OCI-LY7 (cell line): Measurements from ENCODE around the gene ZMYND19. TPM values are rescaled to one million over a fixed set of nuclear protein-coding genes. Genes with fewer than 3 reads are reported as not detected.
"Not testable (repeated sequence)": the region's sequence is repeated elsewhere in the genome, so short reads cannot be mapped to it uniquely, and the experiment has no call there.

ENCODE experiments used
- BruUV-seq: library from RNA; stranded (reverse); fragments of 400-500 nt; replicated peaks from 2 replicates; lab custom pipeline; 2021; lab: Mats Ljungman, UMichigan
- CTCF ChIA-PET: fragments of 300-600 bp; sonication (Branson Sonifier 250); formaldehyde crosslinking; loops from one replicate; lab custom pipeline; 2022; ENCODE audit warnings: antibody characterized with exemption; ENCODE audit not compliant: unreplicated experiment; lab: Charles Lee
- POLR2A ChIA-PET: fragments of 300-600 bp; sonication (Branson Sonifier 250); formaldehyde crosslinking; loops from one replicate; lab custom pipeline; 2022; ENCODE audit warnings: antibody characterized with exemption; lab: Charles Lee
- DNase-seq: peaks from one replicate; pipeline ENCODE4 v3.0.0-alpha.2; 2015; ENCODE audit warnings: low spot score
- H2AFZ ChIP-seq: fragments of 200-600 bp; sonication (generic), shearing (Covaris generic); 2 replicates; pipeline ENCODE4 v1.6.1; 2014; ENCODE audit warnings: mild to moderate bottlenecking, antibody characterized with exemption, low read length, moderate library complexity
- H3K27ac ChIP-seq: fragments of 200-600 bp; sonication (generic); 2 replicates; pipeline ENCODE4 v1.5.1; 2014; ENCODE audit warnings: mixed run types, low read depth, mild to moderate bottlenecking, moderate library complexity, low read length, inconsistent platforms; ENCODE audit not compliant: poor library complexity, severe bottlenecking
- H3K36me3 ChIP-seq: fragments of 200-600 bp; sonication (generic); 2 replicates; pipeline ENCODE4 v1.6.1; 2014; ENCODE audit warnings: mild to moderate bottlenecking, antibody characterized with exemption, low read length, moderate library complexity, mixed read lengths; ENCODE audit not compliant: insufficient read depth
- H3K4me1 ChIP-seq: fragments of 200-600 bp; sonication (generic); 2 replicates; pipeline ENCODE4 v1.5.1; 2014; ENCODE audit warnings: mild to moderate bottlenecking, low read length; ENCODE audit not compliant: insufficient read depth, poor library complexity, severe bottlenecking
- H3K4me2 ChIP-seq: fragments of 200-600 bp; sonication (generic); 2 replicates; pipeline ENCODE4 v1.6.1; 2014; ENCODE audit warnings: mild to moderate bottlenecking, low read length
- H3K4me3 ChIP-seq: fragments of 200-600 bp; sonication (generic); 2 replicates; pipeline ENCODE4 v1.5.1; 2014; ENCODE audit warnings: mild to moderate bottlenecking, low read depth, low read length; ENCODE audit not compliant: poor library complexity, severe bottlenecking
- H3K79me2 ChIP-seq: fragments of 200-600 bp; sonication (generic); 2 replicates; pipeline ENCODE4 v1.6.1; 2016; ENCODE audit warnings: low read depth, mild to moderate bottlenecking, low read length, moderate library complexity, mixed read lengths; ENCODE audit not compliant: insufficient read depth
- H3K9me2 ChIP-seq: fragments of 200-600 bp; sonication (generic); 2 replicates; pipeline ENCODE4 v1.6.1; 2016; ENCODE audit warnings: mild to moderate bottlenecking, low read length, mixed read lengths; ENCODE audit not compliant: insufficient read depth
- H3K9me3 ChIP-seq: fragments of 200-600 bp; sonication (generic); 2 replicates; pipeline ENCODE4 v1.6.1; 2014; ENCODE audit warnings: mild to moderate bottlenecking, mixed run types, low read length, mixed read lengths
- H4K20me1 ChIP-seq: fragments of 200-600 bp; sonication (generic); 2 replicates; pipeline ENCODE4 v1.6.1; 2014; ENCODE audit warnings: mild to moderate bottlenecking, antibody characterized with exemption, low read length, moderate library complexity, mixed read lengths; ENCODE audit not compliant: insufficient read depth
- CTCF ChIP-seq: fragments of 200-600 bp; sonication (generic); conservative IDR thresholded peaks from 2 replicates; pipeline ENCODE4 v1.5.1; 2014; ENCODE audit warnings: mild to moderate bottlenecking, antibody characterized with exemption, low read length, moderate library complexity, mixed read lengths
- EZH2phosphoT487 ChIP-seq: fragments of 200-600 bp; sonication (generic); IDR thresholded peaks from 2 replicates; pipeline ENCODE4 v1.6.1; 2018; ENCODE audit warnings: low read depth, borderline replicate concordance, mild to moderate bottlenecking, mixed run types, antibody characterized with exemption, low read length, moderate library complexity, mixed read lengths
- intact Hi-C: fragments of 100-400 bp; cut with micrococcal nuclease; formaldehyde crosslinking; loops from one replicate; pipeline ENCODE4 v1.10.0; 2022; ENCODE audit not compliant: unreplicated experiment
- total RNA-seq, 2 experiments: library from RNA; depleted of rRNA in 1 of 2; stranded (reverse); fragments of >200 nt in 1 of 2; shearing (Covaris generic) in 1 of 2; gene quantifications; 2 replicates each; pipeline ENCODE4 v1.2.3, GENCODE V29; 2014 to 2022

ZMYND19 gene
- total RNA-seq, 2 experiments from 2014 or later = 48.4 to 65.8 TPM

GRCh38 chr9:137569609-137570203 lies 20.6 kb downstream of the ZMYND19 start:
- peaks cover 15% of the 10 kb centered on the region for H3K79me2 ChIP-seq
- no TSS peak for BruUV-seq
- DNase-seq = no peak
- TF ChIP-seq CTCF = no peak
- TF ChIP-seq EZH2phosphoT487 = no peak
- H3K36me3 ChIP-seq = peaks cover 61% of the 10 kb centered on the region
- ChIA-PET CTCF (no interaction called here), POLR2A (no interaction called here)
- H3K27ac ChIP-seq = no peak overlapping the region
- peaks cover 3% of the 10 kb centered on the region for H3K4me1 ChIP-seq
- no peak overlapping the region for H3K4me2 ChIP-seq
- no peak overlapping the region for H2AFZ ChIP-seq
- H3K9me2 ChIP-seq = no peaks in the 10 kb centered on the region
- intact Hi-C loops = no loop called here
- 0 out of 2 replicates have a peak, but pooled peaks cover 3% of the 10 kb centered on the region for H4K20me1 ChIP-seq
- H3K9me3 ChIP-seq = peaks cover 6% of the 10 kb centered on the region; the same call in 1 of the 2 replicates
- H3K4me3 ChIP-seq = no peak overlapping the region

GRCh38 chr9:137568445-137568844 lies 21.9 kb downstream of the ZMYND19 start:
- H3K4me1 ChIP-seq, H3K79me2 ChIP-seq, H2AFZ ChIP-seq, H3K9me3 ChIP-seq, H4K20me1 ChIP-seq, DNase-seq, H3K4me2 ChIP-seq, H3K4me3 ChIP-seq, POLR2A ChIA-PET, BruUV-seq, intact Hi-C loops, CTCF ChIA-PET, H3K9me2 ChIP-seq: not testable (repeated sequence)
- peak overlapping the region; percentile 11 for H3K27ac ChIP-seq
- H3K36me3 ChIP-seq = peaks cover 61% of the 10 kb centered on the region

GRCh38 chr9:137564817-137565411 lies 25.4 kb downstream of the ZMYND19 start:
- peaks cover 58% of the 10 kb centered on the region for H3K36me3 ChIP-seq
- TF ChIP-seq CTCF (no peak), EZH2phosphoT487 (no peak)
- no peak for DNase-seq
- no peak overlapping the region for H2AFZ ChIP-seq
- H3K4me3 ChIP-seq = no peak overlapping the region
- intact Hi-C loops = no loop called here
- H3K4me1 ChIP-seq = no peaks in the 10 kb centered on the region
- no peak overlapping the region for H3K4me2 ChIP-seq
- ChIA-PET POLR2A (no interaction called here), CTCF (no interaction called here)
- no TSS peak for BruUV-seq
- no peak overlapping the region for H3K27ac ChIP-seq
- no peaks in the 10 kb centered on the region for H3K79me2 ChIP-seq
- no peaks in the 10 kb centered on the region for H4K20me1 ChIP-seq
- H3K9me3 ChIP-seq = peaks cover 6% of the 10 kb centered on the region; the same call in 1 of the 2 replicates
- H3K9me2 ChIP-seq = no peaks in the 10 kb centered on the region
